Measurements from ENCODE around the gene ENO2. TPM values are rescaled to one million over a fixed set of nuclear protein-coding genes. Genes with fewer than 3 reads are reported as not detected.

The ENO2 gene
- total RNA-seq, 2 experiments from 2014 or later: 85.6 to 103 TPM

DNA sequence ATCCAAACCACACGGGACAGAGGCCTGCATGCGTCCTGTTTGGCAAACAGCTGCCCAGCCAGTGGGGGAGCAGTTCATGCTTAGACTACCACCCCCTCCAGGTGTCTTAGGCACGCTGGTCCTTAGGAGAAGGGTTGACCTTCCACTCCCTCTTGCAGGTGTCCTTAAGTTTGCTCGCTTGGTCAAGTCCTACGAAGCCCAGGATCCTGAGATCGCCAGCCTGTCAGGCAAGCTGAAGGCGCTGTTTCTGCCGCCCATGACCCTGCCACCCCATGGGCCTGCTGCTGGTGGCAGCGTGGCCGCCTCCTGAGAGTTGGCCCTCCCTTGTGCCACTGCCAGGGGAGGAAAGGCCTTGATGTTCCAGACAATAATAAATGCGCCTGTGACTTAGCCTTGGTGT, 31.2 kb downstream of the ENO2 start:
- Mint-ChIP-seq H3K4me1 (ENCODE audit: low read depth) (peaks cover 81% of the 10 kb centered on the region), H3K9me3 (no peaks in the 10 kb centered on the region), H3K27me3 (no peaks in the 10 kb centered on the region), H3K36me3 (ENCODE audit: low read depth) (peaks cover 20% of the 10 kb centered on the region), H3K4me3 (peak overlapping the region; percentile 97), H3K27ac (peak overlapping the region; percentile 97)
- ATAC-seq (ENCODE audit: poor library complexity) (no peak), DNase-seq (peak in 1 of 14 experiments; percentile 41)
- no peaks in the 10 kb centered on the region for H3K9me3 ChIP-seq (ENCODE audit: control insufficient read depth in 1 of 2, insufficient read depth in 1 of 2, low read length in 2 of 2)
- peaks cover 85% of the 10 kb centered on the region for H3K4me1 ChIP-seq (ENCODE audit: insufficient read depth, low read length)
- CTCF ChIA-PET: interaction anchor here (1.1 to 10.8 kb wide), 12 partner anchors 8 to 163 kb away, joined by 4 to 324 read pairs (median 14); partner anchors contain the start of genes C1RL, CDCA3, LPCAT3 and LRRC23
- H3K4me3 ChIP-seq (ENCODE audit: low read length): peak overlapping the region; percentile 65
- H3K36me3 ChIP-seq (ENCODE audit: insufficient read depth, low read length): peaks cover 17% of the 10 kb centered on the region
- H3K27me3 ChIP-seq (ENCODE audit: control insufficient read depth in 1 of 2, insufficient read depth in 2 of 2, low read length in 2 of 2): no peaks in the 10 kb centered on the region
- TF ChIP-seq, protein P1, sequence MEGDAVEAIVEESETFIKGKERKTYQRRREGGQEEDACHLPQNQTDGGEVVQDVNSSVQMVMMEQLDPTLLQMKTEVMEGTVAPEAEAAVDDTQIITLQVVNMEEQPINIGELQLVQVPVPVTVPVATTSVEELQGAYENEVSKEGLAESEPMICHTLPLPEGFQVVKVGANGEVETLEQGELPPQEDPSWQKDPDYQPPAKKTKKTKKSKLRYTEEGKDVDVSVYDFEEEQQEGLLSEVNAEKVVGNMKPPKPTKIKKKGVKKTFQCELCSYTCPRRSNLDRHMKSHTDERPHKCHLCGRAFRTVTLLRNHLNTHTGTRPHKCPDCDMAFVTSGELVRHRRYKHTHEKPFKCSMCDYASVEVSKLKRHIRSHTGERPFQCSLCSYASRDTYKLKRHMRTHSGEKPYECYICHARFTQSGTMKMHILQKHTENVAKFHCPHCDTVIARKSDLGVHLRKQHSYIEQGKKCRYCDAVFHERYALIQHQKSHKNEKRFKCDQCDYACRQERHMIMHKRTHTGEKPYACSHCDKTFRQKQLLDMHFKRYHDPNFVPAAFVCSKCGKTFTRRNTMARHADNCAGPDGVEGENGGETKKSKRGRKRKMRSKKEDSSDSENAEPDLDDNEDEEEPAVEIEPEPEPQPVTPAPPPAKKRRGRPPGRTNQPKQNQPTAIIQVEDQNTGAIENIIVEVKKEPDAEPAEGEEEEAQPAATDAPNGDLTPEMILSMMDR (IDR thresholded peaks at IDR 0.05): no peak
- intact Hi-C loops (cut with DNase I, micrococcal nuclease): no loop called here
- POLR2A ChIA-PET: interaction anchor here (0.6 to 11.6 kb wide), 13 partner anchors 8 to 256 kb away, joined by 3 to 963 read pairs (median 26); partner anchors contain the start of genes C1RL, EMG1, ENO2 and PHB2
- H3K27ac ChIP-seq (ENCODE audit: low read depth in 1 of 2, low read length in 2 of 2): peak overlapping the region; percentile 96 to 98

DNA sequence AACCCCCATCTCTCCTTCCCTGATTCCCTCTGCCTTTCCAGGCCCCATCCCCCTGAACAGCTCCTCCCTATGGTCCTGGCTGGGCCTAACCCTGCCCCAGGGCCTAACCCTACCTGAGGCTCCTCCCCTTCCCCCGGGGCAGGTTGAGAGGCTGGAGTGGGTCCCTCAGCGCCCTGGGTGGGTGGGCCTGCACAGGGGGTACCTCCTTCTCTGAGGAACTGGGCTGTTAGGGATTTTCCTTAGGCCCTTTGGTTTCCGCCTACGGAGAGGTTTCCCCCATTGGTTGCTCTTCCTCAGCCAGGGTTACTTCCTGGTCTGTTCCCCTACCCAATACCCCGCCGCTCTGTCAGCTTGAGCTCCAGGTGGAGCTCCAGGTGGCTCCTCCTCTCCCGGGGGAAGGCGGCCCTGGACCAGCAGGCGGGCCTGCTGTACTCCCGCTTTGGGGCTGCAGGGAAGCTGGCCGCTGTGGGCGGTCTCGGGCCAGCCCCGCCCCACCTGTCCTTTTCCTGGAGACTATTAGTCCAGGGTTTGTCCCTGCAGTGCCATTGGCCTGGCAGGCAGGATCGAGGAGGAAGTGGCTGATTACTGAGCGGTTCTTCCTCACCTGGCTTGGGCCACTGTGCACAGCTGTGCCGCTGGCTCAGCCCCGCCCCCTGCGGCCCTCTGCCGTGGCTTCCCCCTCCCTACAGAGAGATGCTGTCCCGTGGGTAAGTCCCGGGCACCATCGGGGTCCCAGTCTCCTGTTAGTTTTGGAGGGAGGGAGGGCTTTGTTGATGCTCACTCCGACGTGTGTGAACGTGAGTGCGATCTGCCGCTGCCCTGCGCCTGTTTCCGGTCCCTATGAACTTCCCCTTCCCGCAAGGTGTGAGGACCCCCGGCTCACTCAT, 31.9 kb downstream of the ENO2 start:
- H3K27ac Mint-ChIP-seq: peak overlapping the region; percentile 97
- no peaks in the 10 kb centered on the region for H3K27me3 Mint-ChIP-seq
- H3K4me1 Mint-ChIP-seq (ENCODE audit: low read depth): peaks cover 86% of the 10 kb centered on the region
- peaks cover 25% of the 10 kb centered on the region for H3K36me3 Mint-ChIP-seq (ENCODE audit: low read depth)
- Histone ChIP-seq H3K27me3 (ENCODE audit: control insufficient read depth in 1 of 2, insufficient read depth in 2 of 2, low read length in 2 of 2) (no peaks in the 10 kb centered on the region), H3K4me1 (ENCODE audit: insufficient read depth, low read length) (peaks cover 91% of the 10 kb centered on the region), H3K9me3 (ENCODE audit: control insufficient read depth in 1 of 2, insufficient read depth in 1 of 2, low read length in 2 of 2) (no peaks in the 10 kb centered on the region), H3K27ac (ENCODE audit: low read depth in 1 of 2, low read length in 2 of 2) (peak overlapping the region; percentile 96 to 98), H3K36me3 (ENCODE audit: insufficient read depth, low read length) (peaks cover 15% of the 10 kb centered on the region), H3K4me3 (ENCODE audit: low read length) (peak overlapping the region; percentile 65)
- POLR2A ChIA-PET: interaction anchor here (0.6 to 11.6 kb wide), 12 partner anchors 9 to 257 kb away, joined by 3 to 963 read pairs (median 30); partner anchors contain the start of genes C1RL, EMG1, ENO2 and PHB2
- peak overlapping the region; percentile 97 for H3K4me3 Mint-ChIP-seq
- intact Hi-C loops (cut with DNase I, micrococcal nuclease): no loop called here
- ATAC-seq (ENCODE audit: poor library complexity) (peak; percentile 12), DNase-seq (peak in 9 of 14 experiments; percentile 51 to 85 (median 67))
- CTCF ChIA-PET: interaction anchor here (1.0 to 10.8 kb wide), 9 partner anchors 8 to 163 kb away, joined by 3 to 324 read pairs (median 9); partner anchors contain the start of genes C1RL, LPCAT3, LRRC23 and SPSB2
- TF ChIP-seq, protein P1 (IDR thresholded peaks at IDR 0.05): no peak
- no peaks in the 10 kb centered on the region for H3K9me3 Mint-ChIP-seq

DNA sequence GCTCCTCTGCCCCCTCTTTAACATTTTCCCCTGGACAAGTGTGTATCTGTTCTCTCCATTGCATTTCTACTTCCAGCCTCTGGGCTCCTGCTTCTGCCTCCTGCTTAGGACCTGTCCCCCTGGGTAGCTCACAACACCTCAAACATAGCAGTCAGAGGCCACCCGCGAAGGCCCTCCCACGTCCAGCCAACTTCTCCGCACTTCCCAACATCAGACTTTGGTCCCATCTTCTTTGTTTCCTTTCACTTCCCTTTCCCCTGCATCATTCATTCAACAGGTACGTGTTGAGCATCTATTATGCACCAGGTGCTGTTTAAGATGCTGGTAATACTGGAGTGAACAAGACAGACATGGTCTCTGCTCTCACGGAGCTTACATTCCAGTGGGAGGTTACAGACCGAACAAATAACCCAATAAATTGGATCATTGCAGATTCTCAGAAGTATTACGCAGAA, 32.6 kb downstream of the ENO2 start:
- H3K4me3 Mint-ChIP-seq: peak overlapping the region; percentile 97
- Histone ChIP-seq H3K4me3 (ENCODE audit: low read length) (peak overlapping the region; percentile 65), H3K27ac (ENCODE audit: low read depth in 1 of 2, low read length in 2 of 2) (peak overlapping the region; percentile 96 to 98), H3K27me3 (ENCODE audit: control insufficient read depth in 1 of 2, insufficient read depth in 2 of 2, low read length in 2 of 2) (no peaks in the 10 kb centered on the region), H3K4me1 (ENCODE audit: insufficient read depth, low read length) (peaks cover 94% of the 10 kb centered on the region), H3K36me3 (ENCODE audit: insufficient read depth, low read length) (peaks cover 10% of the 10 kb centered on the region), H3K9me3 (ENCODE audit: control insufficient read depth in 1 of 2, insufficient read depth in 1 of 2, low read length in 2 of 2) (no peaks in the 10 kb centered on the region)
- TF ChIP-seq, protein P1 (IDR thresholded peaks at IDR 0.05): no peak
- ATAC-seq (ENCODE audit: poor library complexity): no peak
- intact Hi-C loops (cut with DNase I, micrococcal nuclease): no loop called here
- DNase-seq: no peak
- no peaks in the 10 kb centered on the region for H3K27me3 Mint-ChIP-seq
- peaks cover 90% of the 10 kb centered on the region for H3K4me1 Mint-ChIP-seq (ENCODE audit: low read depth)
- ChIA-PET CTCF (interaction anchor here (1.0 to 10.8 kb wide), 6 partner anchors 9 to 78 kb away, joined by 3 to 324 read pairs (median 9); partner anchors contain the start of genes LPCAT3 and SPSB2), POLR2A (interaction anchor here (0.5 to 11.6 kb wide), 6 partner anchors 9 to 154 kb away, joined by 3 to 963 read pairs (median 16); partner anchors contain the start of genes EMG1, LPCAT3, PHB2 and PTPN6)
- H3K9me3 Mint-ChIP-seq: no peaks in the 10 kb centered on the region
- peak overlapping the region; percentile 97 for H3K27ac Mint-ChIP-seq
- H3K36me3 Mint-ChIP-seq (ENCODE audit: low read depth): peaks cover 29% of the 10 kb centered on the region
